A549 (cell line): ENCODE data around the gene IL2RA.

ENCODE experiments used
- CBX2 ChIP-seq: fragments of 200-600 bp; sonication (generic); IDR thresholded peaks from 2 replicates; pipeline ENCODE4 v1.6.1; 2016; ENCODE audit warnings: low read depth, mild to moderate bottlenecking, borderline replicate concordance
- HDAC2 ChIP-seq: fragments of 200-600 bp; sonication (generic); IDR thresholded peaks from 2 replicates; pipeline ENCODE4 v1.6.1; 2016
- HMGXB4 ChIP-seq: fragments of 250-450 bp; sonication (Bioruptor Pico); IDR thresholded peaks from 2 replicates; pipeline ENCODE4 v1.5.0; 2021; ENCODE audit warnings: mild to moderate bottlenecking, moderate library complexity, borderline replicate concordance
- POLR2A ChIP-seq: IDR thresholded peaks from 2 replicates; pipeline ENCODE4 v1.6.1; 2012; ENCODE audit warnings: mild to moderate bottlenecking, low read length
- POLR2AphosphoS2 ChIP-seq: conservative IDR thresholded peaks from 2 replicates; pipeline ENCODE4 v1.6.1; 2012; ENCODE audit warnings: low read length, improper control_type of control experiment, inconsistent platforms
- TF ChIP-seq, protein P1 (sequence below): fragments of >200 bp; sonication (Bioruptor Twin); formaldehyde crosslinking; IDR thresholded peaks from 3 replicates; pipeline ENCODE4 v1.5.1; 2016

- TF ChIP-seq CBX2 (no peak), POLR2A (no peak), HMGXB4 (CRISPR knock-in tag) (no peak), HDAC2 (no peak), POLR2AphosphoS2 (no peak)
- TF ChIP-seq, protein P1, sequence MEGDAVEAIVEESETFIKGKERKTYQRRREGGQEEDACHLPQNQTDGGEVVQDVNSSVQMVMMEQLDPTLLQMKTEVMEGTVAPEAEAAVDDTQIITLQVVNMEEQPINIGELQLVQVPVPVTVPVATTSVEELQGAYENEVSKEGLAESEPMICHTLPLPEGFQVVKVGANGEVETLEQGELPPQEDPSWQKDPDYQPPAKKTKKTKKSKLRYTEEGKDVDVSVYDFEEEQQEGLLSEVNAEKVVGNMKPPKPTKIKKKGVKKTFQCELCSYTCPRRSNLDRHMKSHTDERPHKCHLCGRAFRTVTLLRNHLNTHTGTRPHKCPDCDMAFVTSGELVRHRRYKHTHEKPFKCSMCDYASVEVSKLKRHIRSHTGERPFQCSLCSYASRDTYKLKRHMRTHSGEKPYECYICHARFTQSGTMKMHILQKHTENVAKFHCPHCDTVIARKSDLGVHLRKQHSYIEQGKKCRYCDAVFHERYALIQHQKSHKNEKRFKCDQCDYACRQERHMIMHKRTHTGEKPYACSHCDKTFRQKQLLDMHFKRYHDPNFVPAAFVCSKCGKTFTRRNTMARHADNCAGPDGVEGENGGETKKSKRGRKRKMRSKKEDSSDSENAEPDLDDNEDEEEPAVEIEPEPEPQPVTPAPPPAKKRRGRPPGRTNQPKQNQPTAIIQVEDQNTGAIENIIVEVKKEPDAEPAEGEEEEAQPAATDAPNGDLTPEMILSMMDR: no peak
Measured at GRCh38 chr10:6019796-6020195, 42.4 kb downstream of the IL2RA start.
